GM19351 (cell line): ENCODE measurements around the gene ARF1.
"Not testable (repeated sequence)": the region's sequence is repeated elsewhere in the genome, so short reads cannot be mapped to it uniquely, and the experiment has no call there.

ENCODE experiments used
- ATAC-seq: cut with Tn5 transposase; IDR thresholded peaks from one replicate; pipeline ENCODE4 v1.9.1; 2021; ENCODE audit warnings: mild to moderate bottlenecking, moderate library complexity; ENCODE audit not compliant: unreplicated experiment

The ARF1 gene

GRCh38 chr1:228100822-228101613 is 18.5 kb downstream of the ARF1 start:
- ATAC-seq, result no peak

GRCh38 chr1:228101614-228101993 is 19.1 kb downstream of the ARF1 start:
- no peak for ATAC-seq

- ATAC-seq, result peak; percentile 31
Observed at GRCh38 chr1:228101994-228102790, 19.7 kb downstream of the ARF1 start.

DNA sequence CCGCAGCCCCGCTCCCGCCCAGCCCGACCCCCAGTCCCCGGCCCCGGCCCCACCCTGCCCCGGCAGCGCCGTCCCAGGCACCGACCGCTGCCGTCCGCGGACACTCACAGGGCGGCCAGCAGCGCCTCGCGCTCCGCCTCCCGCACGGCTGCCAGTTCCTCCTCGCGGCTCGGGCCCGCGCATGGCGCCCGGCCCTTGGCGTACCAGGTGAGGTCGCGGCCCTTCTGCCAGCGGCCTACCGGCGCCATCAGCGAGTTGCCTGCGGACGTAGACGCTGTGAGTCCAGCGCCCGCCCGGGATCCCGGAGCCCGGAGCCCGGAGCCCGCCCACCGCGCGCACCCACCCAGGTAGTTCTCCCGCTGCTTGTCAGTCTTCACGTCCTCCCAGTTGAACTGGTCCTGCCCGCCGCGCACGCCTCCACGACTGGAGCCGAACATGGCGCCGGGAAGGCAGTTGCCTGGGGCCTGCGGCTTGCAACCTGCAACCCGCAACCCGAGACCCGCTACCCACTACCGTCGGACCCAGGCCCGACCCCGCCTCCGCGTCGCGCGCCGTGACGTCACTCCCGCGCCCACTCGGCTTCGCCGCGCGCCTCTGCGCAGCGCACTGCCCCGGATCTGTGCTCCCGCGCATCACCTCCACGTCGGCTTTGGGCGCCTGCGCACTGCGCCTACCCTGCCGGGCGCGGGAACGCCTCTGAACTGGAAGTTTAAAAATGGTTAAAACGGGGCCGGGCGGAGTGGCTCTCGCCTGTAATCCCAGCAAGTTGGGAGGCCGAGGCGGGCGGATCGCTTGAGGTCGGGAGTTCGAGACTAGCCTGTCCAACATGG is 20.5 kb downstream of the ARF1 start, which contains the start of gene C1orf35:
Gene C1orf35, minus strand, starts transcription at position 535 of the 830 bp plus-strand sequence. Its CDS starts 98 bp downstream, at position 437.
- ATAC-seq, result peak; percentile 71

- ATAC-seq, result no peak
Observed at GRCh38 chr1:228104526-228105269, 22.2 kb downstream of the ARF1 start.

- ATAC-seq, result no peak
Observed at GRCh38 chr1:228105270-228105995, 22.9 kb downstream of the ARF1 start.

GRCh38 chr1:228105996-228106799 is 23.7 kb downstream of the ARF1 start:
- no peak for ATAC-seq

- ATAC-seq, result no peak
Observed at GRCh38 chr1:228106800-228107054, 24.2 kb downstream of the ARF1 start.

- no peak for ATAC-seq
Observed at GRCh38 chr1:228107636-228108035, 25.1 kb downstream of the ARF1 start.

GRCh38 chr1:228108055-228108690 is 25.7 kb downstream of the ARF1 start:
- no peak for ATAC-seq

DNA sequence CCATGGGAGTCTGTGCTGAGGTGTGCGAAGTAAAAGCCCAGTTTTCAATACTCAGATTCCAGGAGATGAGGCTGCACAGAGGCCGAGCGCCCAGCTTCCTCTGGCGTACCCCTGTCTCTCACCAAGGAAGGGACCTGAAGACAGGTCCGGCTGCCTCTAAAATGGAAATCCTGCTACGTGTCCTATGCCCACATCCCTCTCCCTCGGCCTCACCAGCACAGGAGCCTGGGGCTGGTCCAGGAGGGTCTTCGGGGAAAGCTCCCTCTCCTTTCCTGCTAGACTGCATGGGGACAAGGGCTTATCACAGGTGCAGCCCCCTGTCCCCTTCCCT is 26.2 kb downstream of the ARF1 start:
- ATAC-seq, result no peak

DNA sequence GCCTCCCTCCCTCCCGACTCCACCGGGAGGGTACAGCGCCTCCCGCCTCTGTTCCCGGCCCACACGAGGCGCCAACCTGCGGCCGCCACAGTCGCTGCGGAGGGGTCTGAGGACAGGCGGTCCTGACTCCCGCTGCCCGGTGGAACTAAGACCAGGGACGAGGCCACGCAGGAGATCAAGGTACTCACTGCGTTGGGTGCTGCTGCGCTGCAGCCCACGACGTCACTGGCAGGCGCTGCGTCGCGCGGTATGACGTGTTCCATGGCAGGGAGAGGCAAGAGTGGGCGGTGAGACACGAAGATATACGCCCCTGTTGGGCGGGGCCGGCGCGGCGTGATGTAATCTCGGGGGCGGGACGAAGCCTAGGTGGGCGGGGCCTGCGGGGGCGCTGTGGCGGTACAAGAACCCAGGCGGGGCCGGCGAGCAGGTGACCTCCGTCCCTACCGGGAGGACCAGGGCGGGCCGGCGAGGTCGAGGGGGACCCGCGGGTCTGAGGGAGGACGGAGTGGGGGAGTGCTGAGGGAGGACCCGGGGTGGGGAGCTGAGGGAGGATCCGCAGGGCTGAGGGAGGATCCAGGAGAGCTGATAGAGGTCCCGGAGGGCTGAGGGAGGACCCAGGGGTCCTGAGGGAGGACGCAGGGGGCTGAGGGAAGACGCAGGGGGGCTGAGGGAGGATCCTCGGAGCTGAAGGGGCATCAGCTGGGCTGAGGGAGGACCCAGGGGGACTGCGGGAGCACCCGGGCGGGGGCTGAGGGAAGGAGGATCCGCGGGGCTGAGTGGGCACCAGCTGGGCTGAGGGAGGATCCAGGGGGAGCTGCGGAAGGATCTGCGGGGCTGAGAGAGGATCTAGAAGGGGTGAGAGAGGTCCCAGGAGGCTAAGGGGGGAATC is 26.8 kb downstream of the ARF1 start, which contains the start of gene MRPL55:
Gene MRPL55, minus strand, starts transcription at position 227 of the 889 bp plus-strand sequence. CDS start 1,039 bp downstream, outside the sequence.
- ATAC-seq, result peak; percentile 88

DNA sequence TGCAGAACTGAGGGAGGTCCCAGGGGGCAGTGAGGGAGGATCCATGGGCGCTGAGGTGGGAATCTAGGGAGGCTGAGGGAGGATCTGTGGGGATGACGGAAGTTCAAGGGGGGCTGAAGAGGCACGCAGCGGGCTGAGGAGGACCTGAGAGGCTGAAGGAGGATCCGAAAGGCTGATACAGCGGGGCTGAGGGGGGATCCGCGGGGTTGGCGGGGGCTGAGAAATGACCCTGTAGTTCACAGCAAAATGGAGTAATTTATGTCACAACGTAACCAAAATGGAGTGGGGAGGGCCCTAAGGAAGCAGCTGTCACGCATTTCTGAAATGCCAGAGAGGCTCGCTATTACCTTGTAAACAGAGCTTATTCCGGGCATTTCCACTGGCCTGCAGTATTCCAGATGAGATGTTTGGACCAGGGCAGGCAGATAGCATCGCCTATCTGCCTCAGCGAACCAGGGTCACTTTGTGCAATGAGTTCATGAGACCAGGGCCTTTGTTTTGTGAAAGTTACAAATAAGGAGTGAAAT is 27.5 kb downstream of the ARF1 start:
- ATAC-seq, result no peak

DNA sequence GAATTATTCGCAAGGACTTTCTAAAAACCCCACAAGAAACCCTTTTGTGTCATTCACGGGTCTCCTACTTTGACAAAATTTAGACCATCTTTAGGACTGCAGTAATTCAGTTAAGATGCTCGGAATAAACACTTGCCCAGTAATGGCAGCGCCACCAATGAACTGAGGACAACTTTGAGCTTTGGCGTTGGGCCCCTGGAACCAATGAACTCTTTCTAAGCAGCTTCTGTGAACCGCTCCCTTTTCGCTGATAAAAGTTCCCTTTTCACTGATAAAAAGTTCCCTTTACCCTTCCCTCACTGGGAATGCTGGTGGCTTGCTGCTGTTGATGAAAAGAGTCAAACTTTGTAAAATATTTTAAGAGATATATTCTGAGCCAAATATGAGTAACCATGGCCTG is 28.0 kb downstream of the ARF1 start:
- no peak for ATAC-seq

DNA sequence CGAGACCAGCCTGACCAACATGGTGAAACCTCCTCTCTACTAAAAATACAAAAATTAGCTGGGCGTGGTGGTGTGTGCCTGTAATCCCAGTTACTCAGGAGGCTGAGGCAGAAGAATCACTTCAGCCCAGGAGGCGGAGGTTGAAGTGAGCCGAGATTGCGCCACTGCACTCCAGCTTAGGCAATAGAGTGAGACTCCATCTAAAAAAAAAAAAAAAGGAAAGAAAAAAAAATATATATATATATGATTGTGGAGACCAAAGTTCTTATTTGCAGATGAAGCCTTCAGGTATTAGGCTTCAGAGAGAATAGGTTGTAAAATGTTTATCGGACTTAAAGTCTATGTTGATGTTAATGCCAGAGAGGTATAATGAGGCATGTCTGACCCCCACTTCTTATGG is 28.8 kb downstream of the ARF1 start:
- ATAC-seq, result not testable (repeated sequence)

DNA sequence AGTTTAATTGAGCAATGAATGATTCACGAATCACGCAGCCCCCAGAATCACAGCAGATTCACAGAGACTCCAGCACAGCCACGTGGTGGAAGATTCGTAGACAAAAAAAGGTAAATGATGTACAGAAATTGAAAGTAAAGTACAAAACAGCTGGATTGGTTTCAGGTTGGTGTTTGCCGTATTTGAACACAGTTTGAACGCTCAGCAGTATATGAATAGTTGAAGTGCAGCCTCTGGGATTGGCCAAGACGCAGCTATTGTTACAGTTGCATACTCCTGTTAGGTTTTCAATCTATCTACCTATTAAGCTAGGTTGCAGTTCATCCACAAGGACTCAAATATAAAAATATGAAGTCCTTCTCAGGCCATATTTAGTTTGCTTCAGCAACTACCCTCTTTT is 29.7 kb downstream of the ARF1 start:
- ATAC-seq, result no peak

DNA sequence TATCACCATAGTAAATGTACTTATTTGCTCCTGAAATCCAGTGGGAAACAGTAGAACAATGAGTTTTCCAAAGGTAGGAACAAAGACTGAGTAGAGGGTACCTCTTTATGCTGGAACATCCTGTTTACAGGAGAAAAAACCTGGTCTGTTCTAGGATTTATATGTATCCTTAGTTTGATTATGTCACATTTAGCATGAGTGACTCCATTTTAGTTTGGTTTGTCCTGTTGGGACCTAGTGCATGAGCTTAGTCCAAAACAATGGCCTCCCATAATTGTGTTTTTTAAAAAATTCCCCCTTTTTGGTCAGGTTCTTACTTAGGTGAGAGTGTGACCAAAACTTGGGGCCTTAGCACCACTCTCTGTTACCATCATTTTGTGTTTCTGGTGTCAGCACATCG is 30.1 kb downstream of the ARF1 start:
- ATAC-seq, result no peak

- ATAC-seq, result no peak
Observed at GRCh38 chr1:228114827-228115226, 32.3 kb downstream of the ARF1 start.
